ENCODE measurements around the gene POLR2F.
"Not testable (repeated sequence)": the region's sequence is repeated elsewhere in the genome, so short reads cannot be mapped to it uniquely, and the experiment has no call there.

The POLR2F gene

DNA sequence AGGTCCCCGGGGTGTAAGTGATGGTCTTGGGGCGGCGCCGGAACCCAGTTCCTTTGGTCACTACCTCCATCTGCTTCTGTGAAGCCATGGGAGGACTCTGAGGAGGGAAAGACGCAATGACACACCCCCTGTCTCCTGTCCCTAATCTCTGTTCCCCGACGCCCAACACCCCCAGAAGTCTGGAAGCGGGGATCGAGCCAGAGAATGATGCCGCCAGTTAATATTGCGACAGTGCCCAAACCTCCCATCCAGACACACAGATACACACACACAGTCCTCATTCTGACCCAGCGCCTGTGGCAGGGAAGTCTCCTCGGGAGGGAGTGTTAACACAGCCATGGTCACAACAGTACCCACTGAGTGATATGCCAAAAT is 450 bp upstream of the POLR2F start:
- no peak for DNase-seq (ENCODE audit: low read depth in 2 of 2)

DNA sequence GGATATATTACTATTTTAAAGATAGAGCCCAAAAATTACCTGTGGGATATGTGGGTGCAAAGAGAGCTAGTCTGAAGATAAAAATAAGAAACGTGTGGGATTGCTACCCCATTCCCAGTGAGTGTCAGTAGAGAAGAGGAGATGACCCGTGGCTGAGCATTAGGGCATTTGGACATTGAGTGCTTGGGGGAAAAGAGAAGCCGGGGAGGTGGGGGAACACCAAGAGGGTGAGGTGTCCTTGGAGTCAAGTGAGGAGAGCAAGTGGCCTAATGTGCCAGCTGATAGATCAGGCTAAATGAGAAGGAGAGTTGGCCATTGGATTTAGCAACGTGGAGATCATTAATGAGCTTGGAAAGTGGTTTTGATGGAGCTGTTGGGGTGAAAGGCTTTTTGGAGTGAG is 1.2 kb downstream of the POLR2F start:
- no peak for DNase-seq (ENCODE audit: low read depth in 2 of 2)

DNA sequence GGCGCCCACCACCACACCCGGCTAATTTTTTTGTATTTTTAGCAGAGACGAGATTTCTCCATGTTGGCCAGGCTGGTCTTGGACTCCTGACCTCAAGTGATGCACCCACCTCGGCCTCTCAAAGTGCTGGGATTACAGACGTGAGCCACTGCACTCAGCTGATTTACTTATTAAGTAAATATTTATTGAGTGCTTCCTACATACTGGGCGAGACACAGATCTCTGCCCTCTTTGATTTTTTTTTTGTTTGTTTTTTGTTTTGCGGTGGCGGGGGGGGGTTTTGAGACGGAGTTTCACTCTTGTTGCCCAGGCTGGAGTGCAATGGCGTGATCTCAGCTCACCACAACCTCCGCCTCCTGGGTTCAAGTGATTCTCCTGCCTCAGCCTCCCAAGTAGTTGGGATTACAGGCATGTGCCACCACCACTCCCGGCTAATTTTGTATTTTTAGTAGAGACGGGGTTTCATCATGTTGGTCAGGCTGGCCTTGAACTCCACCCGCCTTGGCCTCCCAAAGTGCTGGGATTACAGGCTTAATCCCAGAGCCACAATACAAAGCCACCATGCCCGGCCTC is 2.4 kb downstream of the POLR2F start:
- DNase-seq (ENCODE audit: low read depth in 2 of 2): not testable (repeated sequence)

DNA sequence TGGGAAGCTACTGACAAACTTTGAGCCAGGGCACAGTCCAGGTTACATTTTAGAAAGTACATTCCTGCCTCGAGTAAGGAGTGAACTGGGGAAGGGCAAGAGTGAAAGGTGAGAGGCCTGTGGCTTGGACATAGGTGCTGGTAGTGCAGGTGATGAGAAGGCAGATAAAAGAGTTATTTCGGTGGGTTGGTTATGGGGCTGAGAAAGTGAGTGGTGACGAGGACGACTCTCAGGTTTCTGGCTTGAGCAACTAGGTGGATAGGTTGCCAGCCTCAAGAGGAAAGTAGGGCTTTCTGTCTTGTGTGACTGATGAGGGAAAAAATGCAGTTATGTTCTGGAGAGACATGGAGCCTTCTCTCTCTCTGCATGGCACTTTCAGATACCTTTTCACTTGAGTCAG is 3.7 kb downstream of the POLR2F start:
- DNase-seq (ENCODE audit: low read depth in 2 of 2): no peak

DNA sequence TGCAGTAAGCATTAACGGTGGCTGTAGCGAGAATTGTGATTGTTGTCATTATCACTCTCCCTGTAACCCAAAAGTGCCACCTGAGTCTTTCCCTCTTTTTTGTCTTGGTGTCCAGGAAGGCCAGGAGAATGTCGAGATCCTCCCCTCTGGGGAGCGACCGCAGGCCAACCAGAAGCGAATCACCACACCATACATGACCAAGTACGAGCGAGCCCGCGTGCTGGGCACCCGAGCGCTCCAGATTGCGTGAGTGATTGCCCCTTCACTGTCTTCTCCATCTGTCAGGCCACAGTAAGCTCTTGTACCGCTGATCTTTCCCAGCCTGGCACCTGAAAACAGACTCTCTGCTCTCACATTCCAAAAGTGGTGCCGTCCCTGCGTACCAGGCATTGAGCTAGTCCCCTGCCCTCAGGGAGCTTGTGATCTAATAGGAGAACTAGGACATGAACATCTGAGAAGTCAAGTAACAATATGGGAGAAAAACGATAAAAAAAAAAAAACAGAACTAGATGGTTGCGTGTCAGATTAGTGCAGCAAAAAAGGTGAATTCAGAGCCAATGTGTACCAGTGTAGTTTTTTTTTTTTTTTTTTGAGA is 5.8 kb downstream of the POLR2F start:
- DNase-seq (ENCODE audit: low read depth in 2 of 2): no peak

DNA sequence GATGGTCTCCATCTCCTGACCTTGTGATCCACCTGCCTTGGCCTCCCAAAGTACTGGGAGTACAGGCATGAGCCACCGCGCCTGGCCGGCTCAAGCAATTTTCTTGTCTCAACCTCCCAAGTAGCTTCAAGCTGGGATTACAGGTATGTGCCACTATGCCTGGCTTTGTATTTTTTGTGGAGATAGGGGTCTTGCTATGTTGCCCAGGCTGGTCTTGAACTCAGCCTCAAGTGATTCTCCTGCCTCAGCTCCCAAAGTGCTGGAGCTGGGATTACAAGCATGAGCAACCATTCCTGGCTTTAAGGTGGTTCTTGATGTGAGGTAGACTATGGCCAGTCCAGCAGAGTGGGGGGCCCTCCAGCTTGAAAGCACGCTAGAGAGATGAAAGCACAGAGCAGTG is 7.6 kb downstream of the POLR2F start:
- no peak for DNase-seq (ENCODE audit: low read depth in 2 of 2)

DNA sequence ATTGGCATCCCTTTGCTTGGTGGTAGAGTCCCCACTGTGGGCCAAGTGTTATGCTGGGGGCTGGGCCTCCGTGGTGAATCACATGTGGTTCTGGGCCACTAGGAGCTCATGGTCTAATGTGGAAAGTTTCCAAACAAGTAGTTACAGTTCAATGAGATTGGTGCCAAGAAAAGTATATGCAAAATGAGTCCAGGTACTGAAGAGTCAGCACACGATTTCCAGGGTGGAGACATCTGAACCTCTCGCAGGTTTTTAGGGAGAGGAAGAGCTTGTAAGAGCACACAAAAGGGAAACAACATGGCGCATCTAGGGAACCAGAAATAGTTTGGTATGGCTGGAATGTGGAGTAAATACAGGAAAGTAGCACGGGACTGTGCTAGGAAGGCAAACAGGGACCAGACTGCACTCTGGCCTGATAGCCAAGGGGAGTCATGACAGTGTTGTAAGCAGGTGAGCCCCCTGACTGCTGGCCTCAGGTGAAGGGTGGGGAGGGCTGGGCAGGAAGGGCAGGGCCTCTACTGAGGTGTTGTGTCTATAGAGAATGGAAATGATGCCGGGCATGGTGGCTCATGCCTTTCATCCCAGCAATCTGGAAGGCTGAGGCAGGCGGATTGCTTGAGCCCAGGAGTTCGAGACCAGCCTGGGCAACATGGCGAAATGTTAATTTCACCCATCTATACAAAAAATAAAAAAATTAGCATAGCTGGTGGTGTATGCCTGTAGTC is 12.6 kb downstream of the POLR2F start:
- DNase-seq (ENCODE audit: low read depth in 2 of 2): no peak

DNA sequence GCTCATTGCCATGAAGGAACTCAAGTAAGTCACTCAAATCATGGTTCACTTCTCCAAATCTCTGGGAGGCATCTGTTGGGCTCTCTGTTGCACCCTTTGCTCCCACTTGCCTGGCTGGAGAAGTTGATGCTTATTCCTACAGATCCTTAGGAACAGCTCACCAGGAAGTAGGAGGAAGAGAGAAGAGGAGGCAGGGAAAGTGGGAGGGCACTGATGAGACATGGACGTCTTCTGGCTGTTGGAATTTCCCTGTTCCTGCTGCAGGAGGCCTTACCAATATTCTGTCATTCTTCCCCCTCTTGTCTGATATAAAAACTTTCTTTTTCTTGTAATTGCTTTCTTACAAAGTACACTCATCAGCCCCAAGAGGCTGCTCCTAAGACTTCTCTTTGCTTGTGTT is 13.6 kb downstream of the POLR2F start:
- no peak for DNase-seq (ENCODE audit: low read depth in 2 of 2)

DNA sequence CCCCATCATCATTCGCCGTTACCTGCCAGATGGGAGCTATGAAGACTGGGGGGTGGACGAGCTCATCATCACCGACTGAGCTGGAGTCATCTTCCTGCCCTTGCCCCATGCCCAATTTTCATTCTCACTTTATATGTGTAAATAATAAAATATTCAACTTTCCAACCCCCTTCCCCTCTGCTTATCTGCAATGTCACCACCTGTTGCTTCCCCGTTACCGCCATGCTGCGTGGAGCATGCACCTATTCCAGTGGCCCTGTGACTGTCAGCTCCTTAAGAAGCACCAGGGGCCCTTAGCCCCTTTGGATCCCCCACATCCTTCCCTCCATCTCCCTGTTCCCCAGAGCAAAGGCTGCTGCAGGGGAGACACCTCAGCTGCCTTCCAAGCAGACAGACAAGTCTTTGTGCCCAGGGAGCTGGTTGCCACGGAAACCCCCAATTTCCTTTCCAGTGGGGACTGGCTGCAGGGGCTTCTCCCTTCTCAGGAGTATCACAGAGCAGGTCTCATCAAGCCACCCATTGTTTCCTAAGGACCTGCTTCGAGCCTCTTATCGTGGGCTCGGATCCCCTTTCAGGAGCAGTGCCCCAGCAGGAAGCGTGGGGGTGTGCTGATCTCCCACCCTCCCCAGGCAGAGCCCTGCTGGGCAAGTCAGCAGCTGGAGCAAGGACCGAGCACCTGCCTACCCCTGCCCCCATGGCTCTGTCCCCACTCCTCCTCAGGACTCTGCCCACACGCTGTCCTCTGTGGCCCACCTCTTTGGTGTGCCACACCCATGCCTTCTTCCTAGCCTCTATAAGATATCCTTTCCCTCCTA is 14.3 kb downstream of the POLR2F start:
- no peak for DNase-seq (ENCODE audit: low read depth in 2 of 2)

DNA sequence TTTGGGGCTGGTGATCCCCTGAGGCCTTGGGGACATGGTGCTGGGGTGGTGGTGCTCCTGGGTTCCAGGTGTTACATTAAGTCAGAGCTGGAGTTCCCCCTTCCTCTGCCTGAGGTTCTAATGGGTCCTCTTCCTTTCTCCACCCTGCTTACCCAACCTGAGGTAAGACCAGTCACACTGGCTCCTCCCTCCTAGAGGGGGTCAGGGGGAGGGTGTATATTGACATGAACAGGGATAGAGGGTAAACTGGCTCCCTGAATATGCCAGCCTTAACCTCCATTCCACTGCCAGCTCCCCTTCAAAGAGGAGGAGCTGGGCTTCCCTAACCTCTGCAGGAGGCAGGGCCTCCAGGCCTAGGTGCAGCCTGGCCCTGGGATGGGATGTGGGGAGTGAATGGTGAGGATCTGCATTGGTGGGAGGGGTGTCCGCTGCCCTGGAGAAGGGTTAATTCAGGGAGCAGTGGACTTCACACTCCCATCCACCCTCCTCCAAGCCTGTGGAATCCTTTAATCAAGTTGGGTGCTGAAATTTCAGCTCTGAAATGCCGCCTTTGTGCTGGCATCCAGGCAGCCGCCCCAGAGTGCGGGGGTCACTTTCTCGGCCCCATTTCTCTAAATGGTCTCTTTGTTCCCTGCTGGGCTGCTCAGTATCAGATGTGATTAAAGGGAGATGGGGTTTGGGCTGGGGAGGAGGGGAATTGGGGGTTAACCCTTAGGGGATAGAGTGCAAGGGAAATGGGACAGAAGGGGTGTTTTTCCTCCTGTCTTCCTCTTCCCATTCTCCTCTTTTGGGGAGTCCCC is 15.2 kb downstream of the POLR2F start:
- no peak for DNase-seq (ENCODE audit: low read depth in 2 of 2)

DNA sequence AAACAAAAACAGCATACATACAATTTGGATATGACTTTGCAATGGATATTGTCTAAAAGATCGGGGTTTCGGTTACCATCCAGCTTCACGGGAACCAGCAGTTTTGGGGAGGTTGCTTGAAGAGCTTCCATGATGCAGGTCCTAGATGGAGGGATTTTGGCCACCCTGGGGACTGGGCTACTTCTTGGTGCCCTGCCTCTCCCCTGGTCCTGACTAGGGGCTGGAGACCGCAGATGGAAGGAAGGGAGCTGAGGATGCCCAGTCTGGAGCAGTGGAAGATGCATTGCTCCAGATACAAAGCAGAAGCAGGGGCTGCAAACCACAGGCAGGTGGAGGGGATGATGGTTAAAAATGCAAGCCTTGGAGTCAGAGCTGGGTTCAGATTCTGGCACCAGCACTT is 17.4 kb downstream of the POLR2F start:
- no peak for DNase-seq (ENCODE audit: low read depth in 2 of 2)

DNA sequence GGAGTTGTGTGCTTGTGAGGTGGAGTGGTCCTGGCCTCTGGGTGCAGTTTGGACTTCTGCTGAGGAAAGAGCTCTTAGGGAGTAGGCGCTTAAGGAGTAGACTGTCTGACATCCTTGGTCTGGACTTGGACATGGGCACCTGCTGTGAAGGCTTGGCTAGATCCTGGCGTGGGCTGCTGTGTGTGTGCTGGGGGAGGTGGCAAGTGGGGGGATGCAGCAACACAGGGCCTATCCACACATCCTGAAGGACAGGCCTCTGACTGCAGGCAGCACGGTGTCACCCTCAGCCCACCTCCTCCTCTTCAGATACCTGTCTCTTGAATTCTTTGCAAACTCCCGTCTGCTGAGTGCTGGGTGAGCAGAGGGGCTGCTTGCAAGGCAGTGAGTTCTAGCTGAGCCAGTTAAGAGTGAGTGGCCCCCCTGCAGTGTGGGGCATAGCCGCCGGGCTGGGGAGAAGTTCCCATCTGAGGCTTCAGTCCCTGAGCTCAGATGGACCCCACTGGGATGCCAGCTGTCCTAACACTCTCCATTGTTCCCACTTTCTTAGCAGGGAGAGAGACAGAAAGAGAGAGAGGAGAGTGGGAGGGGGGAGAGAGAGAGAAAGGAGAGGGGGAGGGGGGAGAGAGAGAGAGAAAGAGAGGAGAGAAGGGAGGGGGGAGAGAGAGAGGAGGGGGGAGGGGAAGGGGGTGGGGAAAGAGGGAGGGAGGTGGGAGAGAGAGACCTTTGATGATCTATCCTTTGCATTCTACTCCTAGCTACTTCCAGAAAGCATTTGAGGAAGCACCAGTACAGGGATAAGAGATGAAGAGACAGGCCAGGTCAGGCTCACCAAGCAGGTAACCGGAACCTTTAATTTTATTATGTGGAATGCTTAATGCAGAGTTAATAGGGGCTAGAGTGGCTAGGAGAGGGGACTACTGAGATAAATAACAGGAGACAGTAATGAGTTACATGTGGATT is 18.3 kb downstream of the POLR2F start:
- no peak for DNase-seq (ENCODE audit: low read depth in 2 of 2)

DNA sequence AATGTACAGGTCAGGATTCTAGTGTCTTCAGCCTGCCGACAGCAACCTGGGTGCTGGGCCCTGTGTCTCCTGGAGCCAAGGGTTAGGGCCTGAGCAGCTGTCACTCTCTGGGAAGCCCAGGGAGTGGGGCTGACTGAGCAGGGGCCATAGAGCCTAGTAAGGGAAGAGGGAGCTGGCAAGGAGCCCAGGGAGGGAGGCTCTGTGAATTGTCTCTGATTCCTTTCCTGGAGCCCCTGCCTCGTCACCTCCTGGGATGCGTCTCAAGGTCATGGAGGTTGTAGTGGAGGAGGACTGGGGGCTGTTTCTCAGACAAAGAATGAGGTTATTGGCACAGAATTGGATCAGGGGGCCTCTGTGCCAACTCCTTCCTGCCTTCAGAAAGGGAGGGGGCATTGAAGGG is 19.0 kb downstream of the POLR2F start:
- DNase-seq (ENCODE audit: low read depth in 2 of 2): no peak

DNA sequence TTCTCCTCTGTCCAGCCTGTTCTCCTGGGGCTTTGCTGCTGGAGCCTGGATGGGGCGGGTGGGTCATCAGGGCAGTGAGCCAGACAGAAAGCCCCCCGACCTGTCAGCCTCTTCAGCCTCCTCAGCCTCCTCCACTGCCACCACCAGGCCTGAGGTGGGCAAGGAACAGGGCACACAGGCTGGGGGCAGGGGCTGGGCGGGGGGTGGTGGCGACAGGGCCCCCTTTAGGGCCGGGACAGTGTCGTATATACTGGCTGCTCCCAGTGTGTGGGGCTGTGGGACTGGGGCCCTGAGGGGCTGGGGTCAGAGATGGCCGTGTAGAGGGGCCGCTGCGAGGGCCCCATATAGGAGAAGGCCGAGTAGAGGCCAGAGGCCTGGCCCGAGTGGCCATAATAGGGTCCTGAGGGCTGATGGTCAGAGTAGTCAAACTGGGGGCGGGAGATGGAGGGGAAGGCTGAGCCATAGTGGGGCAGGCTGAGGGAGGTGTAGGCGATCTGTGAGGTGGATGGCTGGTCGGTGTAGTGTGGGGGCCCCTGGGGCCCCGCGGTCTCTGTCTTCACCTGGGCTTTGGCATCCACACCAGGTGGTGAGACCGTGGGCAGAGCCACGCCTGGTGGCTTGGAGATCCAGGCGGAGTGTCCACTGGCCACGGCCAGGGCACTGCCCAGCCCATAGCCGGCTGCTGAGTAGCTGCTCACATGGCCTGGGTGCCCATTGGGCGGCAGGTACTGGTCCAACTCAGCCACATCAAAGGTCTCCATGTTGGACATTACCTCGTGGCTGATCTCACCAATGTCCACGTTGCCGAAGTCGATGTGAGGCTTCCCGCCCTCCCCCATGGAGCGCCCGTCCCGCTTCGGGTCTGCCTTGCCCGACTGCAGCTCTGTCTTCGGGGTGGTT is 20.0 kb downstream of the POLR2F start:
- no peak for DNase-seq (ENCODE audit: low read depth in 2 of 2)

DNA sequence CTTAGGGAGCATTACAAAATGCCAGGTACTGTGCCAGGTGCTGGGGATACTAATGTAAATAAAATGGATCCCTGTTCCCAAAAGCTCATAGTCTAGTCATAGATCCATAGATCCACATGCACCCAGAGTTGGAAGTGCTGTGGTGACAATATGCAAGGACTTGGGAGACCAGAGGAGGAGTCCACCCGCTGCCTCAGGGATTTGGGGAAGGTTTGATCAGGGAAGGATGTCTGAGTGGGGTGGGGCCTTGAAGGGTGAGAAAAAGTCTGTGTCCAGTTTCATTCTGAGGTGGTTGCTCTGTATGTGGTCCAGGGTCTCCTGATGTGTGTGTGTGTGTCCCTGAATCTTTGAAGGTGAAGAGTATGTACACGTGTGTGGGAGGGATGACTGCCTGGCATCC is 21.7 kb downstream of the POLR2F start:
- no peak for DNase-seq (ENCODE audit: low read depth in 2 of 2)

DNA sequence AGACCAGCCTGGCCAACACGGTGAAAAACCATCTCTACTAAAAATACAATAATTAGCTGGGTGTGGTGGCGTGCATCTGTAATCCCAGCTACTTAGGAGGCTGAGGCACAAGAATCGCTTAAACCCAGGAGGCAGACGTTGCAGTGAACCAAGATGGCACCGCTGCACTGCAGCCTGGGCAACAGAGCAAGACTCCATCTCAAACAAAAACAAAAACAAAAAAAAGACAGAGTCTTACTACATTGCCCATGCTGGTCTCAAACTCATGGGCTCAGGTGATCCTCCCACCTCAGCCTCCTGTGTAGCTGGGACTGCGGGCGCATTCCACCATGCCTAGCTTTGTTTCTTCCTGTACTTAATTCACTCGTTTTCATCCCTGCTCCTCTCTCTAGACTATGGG is 22.5 kb downstream of the POLR2F start:
- DNase-seq (ENCODE audit: low read depth in 2 of 2): not testable (repeated sequence)

DNA sequence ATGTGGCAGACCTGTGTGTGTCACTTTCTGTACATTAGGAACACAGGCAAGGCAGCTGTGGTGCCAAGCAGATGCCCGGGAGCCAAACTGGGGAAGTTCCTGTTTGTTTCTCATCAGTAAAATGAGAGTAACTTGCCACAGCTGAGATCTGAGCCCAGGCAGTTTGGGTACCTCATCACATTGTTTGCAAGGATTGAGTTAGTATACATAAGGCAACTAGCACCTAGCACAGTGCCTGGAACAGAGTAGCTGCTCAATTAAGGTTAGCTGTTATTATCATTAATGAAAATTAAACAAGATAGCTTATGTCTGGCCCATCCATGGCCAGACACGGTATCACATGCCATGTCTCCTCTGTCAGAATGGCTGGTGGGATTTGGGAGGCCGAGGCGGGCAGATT is 23.0 kb downstream of the POLR2F start:
- DNase-seq (ENCODE audit: low read depth in 2 of 2): no peak

DNA sequence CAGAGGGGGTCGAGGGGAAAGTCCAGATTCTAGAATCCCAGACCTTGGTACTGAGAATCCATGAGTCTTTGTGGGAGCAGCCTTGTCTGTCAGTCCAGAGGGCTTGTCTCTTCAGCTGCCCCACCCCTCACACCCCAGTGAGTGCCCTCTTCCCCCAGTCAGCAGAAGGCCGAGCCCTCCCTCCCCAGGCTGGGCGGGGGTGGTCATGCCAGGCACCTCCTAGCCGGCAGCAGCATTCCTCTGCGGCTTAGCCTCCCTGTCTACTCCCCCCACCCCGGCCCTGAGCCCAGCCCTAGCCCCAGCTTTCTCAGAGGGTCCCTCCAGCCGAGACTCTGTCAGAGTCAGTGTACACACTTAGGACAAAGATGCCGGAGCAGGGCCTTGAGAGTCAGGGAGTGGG is 26.3 kb downstream of the POLR2F start:
- DNase-seq (ENCODE audit: low read depth in 2 of 2): no peak

DNA sequence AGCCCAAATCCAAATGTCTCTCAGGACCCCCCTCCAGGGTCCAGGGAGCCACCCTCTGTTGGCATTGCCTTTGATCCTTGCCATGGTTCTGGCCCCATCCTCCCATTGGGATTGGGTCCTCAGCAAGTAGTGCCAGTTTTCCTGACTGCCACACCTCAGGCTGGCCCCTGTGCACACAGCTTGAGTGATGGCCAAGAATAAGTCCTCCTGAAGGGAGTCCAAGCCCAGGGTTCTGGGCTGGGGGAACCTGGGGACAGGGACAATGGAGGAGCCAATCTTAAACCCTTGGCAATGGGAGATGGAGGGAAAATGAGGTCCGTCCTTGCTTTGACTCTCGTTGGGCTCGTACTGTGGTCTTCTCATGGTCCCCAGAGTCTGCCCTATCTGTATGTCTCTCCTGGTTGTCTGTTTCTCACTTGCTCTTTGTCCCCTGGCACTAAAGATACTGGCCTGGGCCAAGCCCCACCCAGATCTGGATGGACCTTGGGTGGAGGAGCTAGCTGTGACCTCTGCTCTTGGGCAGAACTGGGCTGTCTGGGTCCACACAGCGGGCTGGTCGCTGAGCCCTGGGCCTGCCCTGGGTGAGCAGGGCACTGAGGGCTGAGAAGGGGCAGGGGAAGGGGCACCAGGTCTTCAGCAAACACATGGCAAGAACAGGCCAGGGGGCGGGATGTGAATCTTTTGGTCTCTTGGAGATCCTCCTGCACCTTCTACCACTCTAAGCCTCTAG is 27.9 kb downstream of the POLR2F start:
- DNase-seq (ENCODE audit: low read depth in 2 of 2): no peak

Data from fibroblast of skin of left quadriceps (primary cell).